SU-DHL-6 (cell line): Measurements from ENCODE around the gene PCDHB1.

Source experiments
- H2AFZ ChIP-seq: fragments of 200-600 bp; sonication (generic); 2 replicates; pipeline ENCODE4 v1.6.1; 2014; ENCODE audit warnings: low read depth, mild to moderate bottlenecking, moderate library complexity, mixed read lengths, antibody characterized with exemption, low read length; ENCODE audit not compliant: severe bottlenecking
- H3F3A ChIP-seq: fragments of 200-600 bp; shearing (Covaris generic); 2 replicates; pipeline ENCODE4 v1.6.0; 2016; ENCODE audit warnings: antibody characterized with exemption, mild to moderate bottlenecking; ENCODE audit not compliant: insufficient read depth
- H3K27ac ChIP-seq: fragments of 200-600 bp; sonication (generic); 2 replicates; pipeline ENCODE4 v1.5.1; 2016; ENCODE audit warnings: low read depth, mild to moderate bottlenecking, low read length, moderate library complexity, mixed read lengths
- H3K27me3 ChIP-seq: fragments of 200-600 bp; sonication (generic), shearing (Covaris generic); 2 replicates; pipeline ENCODE4 v1.6.0; 2014; ENCODE audit warnings: mild to moderate bottlenecking, low read length
- H3K36me3 ChIP-seq: fragments of 200-600 bp; sonication (generic); 2 replicates; pipeline ENCODE4 v1.6.1; 2014; ENCODE audit warnings: mild to moderate bottlenecking, low read length, mixed read lengths
- H3K4me2 ChIP-seq: fragments of 300-600, 200-600 bp; shearing (Covaris generic), sonication (generic); 2 replicates; pipeline ENCODE4 v1.6.0; 2014; ENCODE audit warnings: low read length, low read depth, mild to moderate bottlenecking; ENCODE audit not compliant: poor library complexity, severe bottlenecking
- H3K4me3 ChIP-seq: fragments of 200-600 bp; sonication (generic); 2 replicates; pipeline ENCODE4 v1.5.1; 2014; ENCODE audit warnings: antibody characterized with exemption, low read length, mild to moderate bottlenecking, mixed read lengths; ENCODE audit not compliant: insufficient read depth, poor library complexity, severe bottlenecking
- H3K79me2 ChIP-seq: fragments of 200-600 bp; sonication (generic); 2 replicates; pipeline ENCODE4 v1.6.1; 2014; ENCODE audit warnings: mild to moderate bottlenecking, low read length, moderate library complexity; ENCODE audit not compliant: insufficient read depth
- H3K9ac ChIP-seq: fragments of 200-600 bp; sonication (generic); 2 replicates; pipeline ENCODE4 v1.7.0; 2014; ENCODE audit warnings: mild to moderate bottlenecking, low read length
- H3K9me2 ChIP-seq: fragments of 200-600 bp; sonication (generic); replicated peaks from 2 replicates; pipeline ENCODE4 v1.6.1; 2014; ENCODE audit warnings: low read length; ENCODE audit not compliant: insufficient read depth
- H3K9me3 ChIP-seq: fragments of 200-600 bp; sonication (generic); 2 replicates; pipeline ENCODE4 v1.6.1; 2014; ENCODE audit warnings: low read length, mixed read lengths; ENCODE audit not compliant: insufficient read depth
- H4K20me1 ChIP-seq: fragments of 200-600 bp; sonication (generic); 2 replicates; pipeline ENCODE4 v1.6.1; 2014; ENCODE audit warnings: low read depth, mild to moderate bottlenecking, antibody characterized with exemption, low read length, moderate library complexity, mixed read lengths
- CTCF ChIP-seq: fragments of 200-600 bp; sonication (generic); IDR thresholded peaks from one replicate; pipeline ENCODE4 v1.5.1; 2017; ENCODE audit warnings: antibody characterized with exemption, mild to moderate bottlenecking, low read length, moderate library complexity; ENCODE audit not compliant: insufficient read depth, poor library complexity, severe bottlenecking
- EZH2phosphoT487 ChIP-seq: fragments of 200-600 bp; sonication (generic), shearing (Covaris generic); conservative IDR thresholded peaks from 2 replicates; pipeline ENCODE4 v1.6.1; 2018; ENCODE audit warnings: mild to moderate bottlenecking, antibody characterized with exemption, low read length, moderate library complexity, mixed read lengths

PCDHB1 gene

GRCh38 chr5:141040771-141041426, 10.3 kb upstream of the PCDHB1 start:
- Histone ChIP-seq H3K9me2 (no peaks in the 10 kb centered on the region), H3K27me3 (no peaks in the 10 kb centered on the region), H2AFZ (no peak overlapping the region), H3K9ac (no peak overlapping the region), H4K20me1 (no peaks in the 10 kb centered on the region; the same call in 1 of the 2 replicates), H3K36me3 (no peaks in the 10 kb centered on the region), H3K4me2 (no peak overlapping the region), H3K9me3 (no peaks in the 10 kb centered on the region; the same call in 1 of the 2 replicates), H3K79me2 (no peaks in the 10 kb centered on the region), H3K4me3 (no peak overlapping the region), H3F3A (no peaks in the 10 kb centered on the region), H3K27ac (no peak overlapping the region)
- peak; percentile 58 for TF ChIP-seq CTCF
- TF ChIP-seq EZH2phosphoT487: no peak

GRCh38 chr5:141041427-141041785, 9.8 kb upstream of the PCDHB1 start:
- Histone ChIP-seq H3K9me2 (no peaks in the 10 kb centered on the region), H4K20me1 (no peaks in the 10 kb centered on the region; the same call in 1 of the 2 replicates), H3K4me3 (no peak overlapping the region), H3K36me3 (no peaks in the 10 kb centered on the region), H3K27ac (no peak overlapping the region), H3K9me3 (no peaks in the 10 kb centered on the region; the same call in 1 of the 2 replicates), H3K27me3 (no peaks in the 10 kb centered on the region), H3K9ac (no peak overlapping the region), H3K4me2 (no peak overlapping the region), H3F3A (no peaks in the 10 kb centered on the region), H3K79me2 (no peaks in the 10 kb centered on the region), H2AFZ (no peak overlapping the region)
- TF ChIP-seq CTCF: no peak
- TF ChIP-seq EZH2phosphoT487: no peak

- Histone ChIP-seq H2AFZ (no peak overlapping the region), H3K27me3 (no peaks in the 10 kb centered on the region), H3K79me2 (no peaks in the 10 kb centered on the region), H3K9me2 (no peaks in the 10 kb centered on the region), H3K4me3 (no peak overlapping the region), H3K36me3 (no peaks in the 10 kb centered on the region), H3K27ac (no peak overlapping the region), H4K20me1 (no peaks in the 10 kb centered on the region; the same call in 1 of the 2 replicates), H3K9me3 (no peaks in the 10 kb centered on the region; the same call in 1 of the 2 replicates), H3F3A (no peaks in the 10 kb centered on the region), H3K9ac (no peak overlapping the region), H3K4me2 (no peak overlapping the region)
- TF ChIP-seq EZH2phosphoT487: no peak
- TF ChIP-seq CTCF: no peak
These were observed 8.6 kb upstream of the PCDHB1 start for GRCh38 chr5:141042555-141042954.
